Stimulated activated effector memory CD8-positive, alpha-beta T cell treated with anti-CD3 and anti-CD28 coated beads, Interleukin-12 subunit alpha, Interleukin-12 subunit beta, amount 100 ng/mL, for 72 hours (primary cell): Measurements from ENCODE around the gene TULP4.
A peak's percentile ranks its signal among the peaks of the same experiment; 100 is the strongest.

Experiments
- ATAC-seq: fragments of 150-1000 bp; cut with Tn5 transposase; 2 replicates; pipeline ENCODE4 v1.10.0; 2021
- DNase-seq, 2 donors: peaks; one replicate each; pipeline ENCODE4 v3.0.0; 2021 to 2022; ENCODE audit warnings: low spot score in 2 of 2
- H3K27ac Mint-ChIP-seq: one replicate; pipeline ENCODE4 v1.8.0; 2022; ENCODE audit warnings: mild to moderate bottlenecking, mixed read lengths
- H3K36me3 Mint-ChIP-seq: one replicate; pipeline ENCODE4 v1.8.0; 2022; ENCODE audit warnings: mild to moderate bottlenecking, mixed read lengths
- H3K4me1 Mint-ChIP-seq: one replicate; pipeline ENCODE4 v1.8.0; 2022; ENCODE audit warnings: mixed read lengths
- H3K4me3 Mint-ChIP-seq: one replicate; pipeline ENCODE4 v1.8.0; 2022; ENCODE audit warnings: mild to moderate bottlenecking, mixed read lengths
- H3K9me3 Mint-ChIP-seq: one replicate; pipeline ENCODE4 v1.8.0; 2022; ENCODE audit warnings: mixed read lengths

The TULP4 gene

GRCh38 chr6:158481690-158482473 lies 169.6 kb downstream of the TULP4 start:
- peaks cover 17% of the 10 kb centered on the region for H3K36me3 Mint-ChIP-seq
- ATAC-seq (peak; percentile 80), DNase-seq (peak in 1 of 2 donors; percentile 57)
- H3K4me3 Mint-ChIP-seq, result no peak overlapping the region
- H3K9me3 Mint-ChIP-seq, result no peaks in the 10 kb centered on the region
- H3K27ac Mint-ChIP-seq, result no peak overlapping the region
- peaks cover 7% of the 10 kb centered on the region for H3K4me1 Mint-ChIP-seq

- no peak overlapping the region for H3K4me3 Mint-ChIP-seq
- H3K36me3 Mint-ChIP-seq, result peaks cover 20% of the 10 kb centered on the region
- H3K4me1 Mint-ChIP-seq, result peaks cover 7% of the 10 kb centered on the region
- ATAC-seq (no peak), DNase-seq (no peak)
- no peaks in the 10 kb centered on the region for H3K9me3 Mint-ChIP-seq
- no peak overlapping the region for H3K27ac Mint-ChIP-seq
Measured at GRCh38 chr6:158485431-158485830, 173.2 kb downstream of the TULP4 start.

GRCh38 chr6:158487495-158487894 lies 175.2 kb downstream of the TULP4 start:
- H3K9me3 Mint-ChIP-seq, result no peaks in the 10 kb centered on the region
- ATAC-seq (no peak), DNase-seq (no peak)
- H3K27ac Mint-ChIP-seq, result no peak overlapping the region
- no peaks in the 10 kb centered on the region for H3K4me1 Mint-ChIP-seq
- H3K4me3 Mint-ChIP-seq, result no peak overlapping the region
- peaks cover 9% of the 10 kb centered on the region for H3K36me3 Mint-ChIP-seq

DNA sequence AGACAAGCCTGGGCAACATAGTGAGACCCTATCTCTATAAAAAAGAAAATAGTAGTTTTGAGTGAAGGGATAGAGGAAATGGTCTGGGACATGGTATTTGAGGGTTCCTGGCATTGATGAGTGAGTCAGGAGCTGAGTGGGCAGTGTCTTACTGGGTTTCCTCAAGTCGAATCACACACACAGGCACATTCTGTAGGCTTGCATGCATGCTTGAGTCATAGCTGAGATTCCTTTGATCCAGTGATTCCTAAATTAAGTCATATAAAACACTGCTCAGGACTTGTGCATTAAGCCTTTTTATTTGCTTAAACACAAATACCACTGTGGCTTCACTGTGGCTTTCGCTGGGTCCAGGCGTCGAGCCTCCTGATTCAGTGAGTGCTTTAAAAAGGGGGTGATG lies 175.8 kb downstream of the TULP4 start:
- DNase-seq (no peak), ATAC-seq (peak; percentile 67)
- Mint-ChIP-seq H3K36me3 (peaks cover 12% of the 10 kb centered on the region), H3K9me3 (no peaks in the 10 kb centered on the region), H3K4me1 (no peaks in the 10 kb centered on the region), H3K4me3 (no peak overlapping the region), H3K27ac (no peak overlapping the region)

- no peak overlapping the region for H3K4me3 Mint-ChIP-seq
- no peak for ATAC-seq
- H3K9me3 Mint-ChIP-seq, result no peaks in the 10 kb centered on the region
- H3K36me3 Mint-ChIP-seq, result peaks cover 22% of the 10 kb centered on the region
- no peaks in the 10 kb centered on the region for H3K4me1 Mint-ChIP-seq
- DNase-seq, result no peak
- H3K27ac Mint-ChIP-seq, result no peak overlapping the region
Measured at GRCh38 chr6:158489441-158489840, 177.2 kb downstream of the TULP4 start.

- Mint-ChIP-seq H3K27ac (no peak overlapping the region), H3K4me3 (no peak overlapping the region), H3K36me3 (peaks cover 34% of the 10 kb centered on the region), H3K4me1 (no peaks in the 10 kb centered on the region), H3K9me3 (no peaks in the 10 kb centered on the region)
- DNase-seq, result no peak
- ATAC-seq, result no peak
Measured at GRCh38 chr6:158492881-158493280, 180.6 kb downstream of the TULP4 start.

DNA sequence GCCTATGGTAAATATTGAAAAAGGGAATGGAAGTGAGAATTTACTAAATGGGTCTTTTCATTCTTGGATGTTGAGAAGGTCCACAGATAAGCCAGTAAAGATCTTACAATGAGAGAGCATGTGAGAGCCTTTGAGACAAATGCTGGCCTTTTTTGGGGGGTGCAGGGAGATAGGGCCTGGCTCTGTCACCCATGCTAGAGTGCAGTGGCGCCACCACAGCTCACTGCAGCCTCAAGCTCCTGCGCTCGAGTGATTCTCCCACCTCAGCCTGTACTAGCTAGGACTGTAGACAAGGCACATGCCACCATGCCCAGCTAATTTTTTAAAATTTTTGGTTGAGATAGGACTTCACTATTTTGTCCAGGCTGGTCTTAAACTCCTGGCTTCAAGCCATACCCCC lies 184.4 kb downstream of the TULP4 start:
- no peak overlapping the region for H3K4me3 Mint-ChIP-seq
- ATAC-seq, result no peak
- H3K36me3 Mint-ChIP-seq, result peaks cover 35% of the 10 kb centered on the region

GRCh38 chr6:158497620-158498019 lies 185.4 kb downstream of the TULP4 start:
- ATAC-seq, result no peak
- Mint-ChIP-seq H3K9me3 (no peaks in the 10 kb centered on the region), H3K27ac (peak overlapping the region; percentile 32), H3K4me1 (no peaks in the 10 kb centered on the region), H3K4me3 (no peak overlapping the region), H3K36me3 (peaks cover 30% of the 10 kb centered on the region)
- no peak for DNase-seq

More for the DNA sequence above, 184.4 kb downstream of the TULP4 start:
- no peak for DNase-seq
- Mint-ChIP-seq H3K27ac (no peak overlapping the region), H3K9me3 (no peaks in the 10 kb centered on the region), H3K4me1 (no peaks in the 10 kb centered on the region)

DNA sequence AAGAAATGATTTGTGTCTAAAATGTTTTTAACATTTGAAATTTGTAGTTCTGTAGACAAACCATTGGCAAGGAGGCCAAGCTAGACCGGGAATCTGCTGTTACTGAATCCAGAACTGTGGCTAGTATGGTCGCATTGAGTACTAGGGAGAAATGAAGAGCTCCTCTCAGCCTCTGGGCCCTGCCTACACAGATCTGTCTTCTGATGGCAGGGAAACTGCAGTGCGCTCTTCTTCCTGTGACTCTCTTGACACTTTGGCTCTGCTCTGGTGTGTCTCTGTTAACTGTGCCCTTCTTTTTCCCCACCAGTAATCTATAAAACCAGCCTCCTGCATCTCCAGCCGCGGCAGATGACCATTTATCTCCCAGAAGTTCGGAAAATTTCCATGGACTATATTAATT lies 186.1 kb downstream of the TULP4 start:
- peak overlapping the region; percentile 32 for H3K27ac Mint-ChIP-seq

DNA sequence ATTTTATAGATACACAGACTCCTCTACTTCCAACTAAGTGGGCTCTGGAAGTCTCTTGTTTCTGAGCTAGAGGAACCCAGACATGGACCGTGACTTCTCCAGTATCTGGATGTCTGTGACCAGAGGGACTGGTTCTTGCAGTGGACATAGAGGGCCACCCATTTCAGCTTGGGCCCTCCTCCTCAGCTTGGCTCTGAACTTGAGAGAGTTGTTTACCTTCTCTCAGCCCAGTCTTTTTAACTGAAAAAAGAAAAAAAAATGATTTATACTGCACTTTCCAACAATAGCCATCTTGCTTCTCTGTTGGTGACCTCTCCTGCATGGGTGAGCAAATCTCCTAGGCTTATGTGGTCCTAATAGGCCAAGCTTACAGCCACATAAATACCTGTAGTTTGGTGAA lies 187.3 kb downstream of the TULP4 start:
- DNase-seq, result no peak
- Mint-ChIP-seq H3K36me3 (peaks cover 23% of the 10 kb centered on the region), H3K4me3 (no peak overlapping the region), H3K4me1 (no peaks in the 10 kb centered on the region), H3K27ac (peak overlapping the region; percentile 32), H3K9me3 (no peaks in the 10 kb centered on the region)
- ATAC-seq, result no peak

More for the DNA sequence above, 186.1 kb downstream of the TULP4 start:
- ATAC-seq (no peak), DNase-seq (no peak)
- H3K36me3 Mint-ChIP-seq, result peaks cover 28% of the 10 kb centered on the region
- no peaks in the 10 kb centered on the region for H3K4me1 Mint-ChIP-seq
- no peak overlapping the region for H3K4me3 Mint-ChIP-seq
- H3K9me3 Mint-ChIP-seq, result no peaks in the 10 kb centered on the region

- Mint-ChIP-seq H3K4me3 (no peak overlapping the region), H3K9me3 (no peaks in the 10 kb centered on the region), H3K36me3 (peaks cover 20% of the 10 kb centered on the region), H3K4me1 (no peaks in the 10 kb centered on the region), H3K27ac (peak overlapping the region; percentile 37)
- DNase-seq (no peak), ATAC-seq (no peak)
Measured at GRCh38 chr6:158500016-158500735, 187.9 kb downstream of the TULP4 start.

DNA sequence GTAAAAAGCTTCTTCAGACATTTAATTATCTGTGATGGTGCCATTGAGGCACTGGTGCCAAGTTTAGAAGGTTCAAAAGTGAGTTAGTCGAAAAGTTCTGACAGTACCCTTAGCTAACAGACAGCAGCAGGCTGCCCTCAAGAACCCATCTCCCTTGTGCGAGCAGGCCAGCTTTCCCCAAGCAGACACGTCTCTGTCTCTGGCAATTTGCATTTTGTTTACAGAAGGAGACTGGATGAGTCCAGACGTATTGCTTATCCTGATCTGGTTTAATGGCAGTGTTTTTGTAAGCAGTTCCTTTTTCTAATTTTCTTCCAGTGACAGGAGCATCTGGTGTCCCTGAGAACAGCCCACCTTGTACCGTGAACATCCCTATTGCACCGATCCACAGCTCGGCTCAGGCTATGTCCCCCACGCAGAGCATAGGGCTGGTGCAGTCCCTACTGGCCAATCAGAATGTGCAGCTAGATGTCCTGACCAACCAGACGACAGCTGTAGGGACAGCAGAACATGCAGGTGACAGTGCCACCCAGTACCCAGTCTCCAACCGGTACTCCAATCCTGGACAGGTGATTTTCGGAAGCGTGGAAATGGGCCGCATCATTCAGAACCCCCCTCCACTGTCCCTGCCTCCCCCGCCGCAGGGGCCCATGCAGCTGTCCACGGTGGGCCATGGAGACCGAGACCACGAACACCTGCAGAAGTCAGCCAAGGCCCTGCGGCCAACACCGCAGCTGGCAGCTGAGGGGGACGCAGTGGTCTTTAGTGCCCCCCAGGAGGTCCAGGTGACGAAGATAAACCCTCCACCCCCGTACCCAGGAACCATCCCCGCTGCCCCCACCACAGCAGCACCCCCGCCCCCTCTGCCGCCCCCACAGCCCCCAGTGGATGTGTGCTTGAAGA lies 189.3 kb downstream of the TULP4 start:
- no peak for ATAC-seq
- DNase-seq, result no peak
- H3K27ac Mint-ChIP-seq, result no peak overlapping the region
- H3K4me1 Mint-ChIP-seq, result no peaks in the 10 kb centered on the region
- no peak overlapping the region for H3K4me3 Mint-ChIP-seq
- H3K36me3 Mint-ChIP-seq, result peaks cover 13% of the 10 kb centered on the region
- no peaks in the 10 kb centered on the region for H3K9me3 Mint-ChIP-seq

DNA sequence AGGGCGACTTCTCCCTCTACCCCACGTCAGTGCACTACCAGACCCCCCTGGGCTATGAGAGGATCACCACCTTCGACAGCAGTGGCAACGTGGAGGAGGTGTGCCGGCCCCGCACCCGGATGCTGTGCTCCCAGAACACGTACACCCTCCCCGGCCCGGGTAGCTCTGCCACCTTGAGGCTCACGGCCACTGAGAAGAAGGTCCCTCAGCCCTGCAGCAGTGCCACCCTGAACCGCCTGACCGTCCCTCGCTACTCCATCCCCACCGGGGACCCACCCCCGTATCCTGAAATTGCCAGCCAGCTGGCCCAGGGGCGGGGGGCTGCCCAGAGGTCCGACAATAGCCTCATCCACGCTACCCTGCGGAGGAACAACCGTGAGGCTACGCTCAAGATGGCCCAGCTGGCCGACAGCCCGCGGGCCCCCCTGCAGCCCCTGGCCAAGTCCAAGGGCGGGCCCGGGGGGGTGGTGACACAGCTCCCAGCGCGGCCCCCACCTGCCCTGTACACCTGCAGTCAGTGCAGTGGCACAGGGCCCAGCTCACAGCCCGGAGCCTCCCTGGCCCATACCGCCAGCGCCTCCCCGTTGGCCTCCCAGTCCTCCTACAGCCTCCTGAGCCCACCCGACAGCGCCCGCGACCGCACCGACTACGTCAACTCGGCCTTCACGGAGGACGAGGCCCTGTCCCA lies 190.1 kb downstream of the TULP4 start:
- H3K27ac Mint-ChIP-seq, result peak overlapping the region; percentile 59

DNA sequence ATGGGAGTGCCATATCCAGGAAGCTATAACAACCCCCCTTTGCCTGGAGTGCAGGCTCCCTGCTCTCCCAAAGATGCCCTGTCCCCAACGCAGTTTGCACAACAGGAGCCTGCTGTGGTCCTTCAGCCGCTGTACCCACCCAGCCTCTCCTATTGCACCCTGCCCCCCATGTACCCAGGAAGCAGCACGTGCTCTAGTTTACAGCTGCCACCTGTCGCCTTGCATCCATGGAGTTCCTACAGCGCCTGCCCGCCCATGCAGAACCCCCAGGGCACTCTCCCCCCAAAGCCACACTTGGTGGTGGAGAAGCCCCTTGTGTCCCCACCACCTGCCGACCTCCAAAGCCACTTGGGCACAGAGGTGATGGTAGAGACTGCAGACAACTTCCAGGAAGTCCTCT lies 191.0 kb downstream of the TULP4 start:
- no peaks in the 10 kb centered on the region for H3K9me3 Mint-ChIP-seq
- ATAC-seq (no peak), DNase-seq (no peak)
- peaks cover 13% of the 10 kb centered on the region for H3K36me3 Mint-ChIP-seq
- H3K27ac Mint-ChIP-seq, result peak overlapping the region; percentile 59
- no peaks in the 10 kb centered on the region for H3K4me1 Mint-ChIP-seq
- no peak overlapping the region for H3K4me3 Mint-ChIP-seq

More for the DNA sequence above, 190.1 kb downstream of the TULP4 start:
- Mint-ChIP-seq H3K9me3 (no peaks in the 10 kb centered on the region), H3K4me3 (no peak overlapping the region), H3K4me1 (no peaks in the 10 kb centered on the region), H3K36me3 (peaks cover 13% of the 10 kb centered on the region)
- no peak for DNase-seq
- no peak for ATAC-seq

GRCh38 chr6:158503846-158504245 lies 191.6 kb downstream of the TULP4 start:
- H3K4me3 Mint-ChIP-seq, result no peak overlapping the region
- H3K27ac Mint-ChIP-seq, result no peak overlapping the region
- no peak for DNase-seq
- peaks cover 13% of the 10 kb centered on the region for H3K36me3 Mint-ChIP-seq
- H3K9me3 Mint-ChIP-seq, result no peaks in the 10 kb centered on the region
- H3K4me1 Mint-ChIP-seq, result no peaks in the 10 kb centered on the region
- no peak for ATAC-seq
